BLaER1 (cell line): ENCODE data around the gene ABCD2.
"Not testable (repeated sequence)": the region's sequence is repeated elsewhere in the genome, so short reads cannot be mapped to it uniquely, and the experiment has no call there.

Experiments
- H3K27ac ChIP-seq: shearing (Covaris generic); formaldehyde crosslinking; 2 replicates; pipeline ENCODE4 v1.8.1; 2022
- H3K27me3 ChIP-seq: shearing (Covaris generic); formaldehyde crosslinking; 2 replicates; pipeline ENCODE4 v1.8.1; 2022
- H3K36me3 ChIP-seq: shearing (Covaris generic); formaldehyde crosslinking; 2 replicates; pipeline ENCODE4 v1.8.1; 2022
- H3K4me1 ChIP-seq: shearing (Covaris generic); formaldehyde crosslinking; 2 replicates; pipeline ENCODE4 v1.8.1; 2022
- H3K4me2 ChIP-seq: shearing (Covaris generic); formaldehyde crosslinking; 2 replicates; pipeline ENCODE4 v1.8.1; 2022
- H3K4me3 ChIP-seq: shearing (Covaris generic); formaldehyde crosslinking; 2 replicates; pipeline ENCODE4 v1.8.1; 2022
- H3K9ac ChIP-seq: shearing (Covaris generic); formaldehyde crosslinking; 2 replicates; pipeline ENCODE4 v1.8.1; 2022
- H3K9me3 ChIP-seq: shearing (Covaris generic); formaldehyde crosslinking; 2 replicates; pipeline ENCODE4 v1.8.1; 2022
- H4K20me1 ChIP-seq: shearing (Covaris generic); formaldehyde crosslinking; 2 replicates; pipeline ENCODE4 v1.8.1; 2022
- Cebpa-rat ChIP-seq: shearing (Covaris generic); IDR thresholded peaks from 2 replicates; pipeline ENCODE4 v1.8.1; 2022

The ABCD2 gene

GRCh38 chr12:39571351-39571750 is 48.3 kb downstream of the ABCD2 start:
- Histone ChIP-seq H3K27me3 (no peaks in the 10 kb centered on the region), H3K4me1 (no peaks in the 10 kb centered on the region), H3K27ac (no peak overlapping the region), H3K36me3 (no peaks in the 10 kb centered on the region), H3K9ac (no peak overlapping the region), H4K20me1 (no peaks in the 10 kb centered on the region), H3K4me2 (no peak overlapping the region), H3K4me3 (no peak overlapping the region), H3K9me3 (0 out of 2 replicates have a peak, but pooled peaks cover 7% of the 10 kb centered on the region)
- no peak for TF ChIP-seq Cebpa-rat

- no peak overlapping the region for H3K27ac ChIP-seq
- no peak for TF ChIP-seq Cebpa-rat
- no peaks in the 10 kb centered on the region for H4K20me1 ChIP-seq
- peaks cover 11% of the 10 kb centered on the region; the same call in 1 of the 2 replicates for H3K36me3 ChIP-seq
- no peaks in the 10 kb centered on the region for H3K4me1 ChIP-seq
- no peak overlapping the region for H3K4me2 ChIP-seq
- no peak overlapping the region for H3K9ac ChIP-seq
- H3K9me3 ChIP-seq = peaks cover 17% of the 10 kb centered on the region
- no peaks in the 10 kb centered on the region for H3K27me3 ChIP-seq
- H3K4me3 ChIP-seq = no peak overlapping the region
These were observed 66.1 kb downstream of the ABCD2 start for GRCh38 chr12:39553476-39553875.

DNA sequence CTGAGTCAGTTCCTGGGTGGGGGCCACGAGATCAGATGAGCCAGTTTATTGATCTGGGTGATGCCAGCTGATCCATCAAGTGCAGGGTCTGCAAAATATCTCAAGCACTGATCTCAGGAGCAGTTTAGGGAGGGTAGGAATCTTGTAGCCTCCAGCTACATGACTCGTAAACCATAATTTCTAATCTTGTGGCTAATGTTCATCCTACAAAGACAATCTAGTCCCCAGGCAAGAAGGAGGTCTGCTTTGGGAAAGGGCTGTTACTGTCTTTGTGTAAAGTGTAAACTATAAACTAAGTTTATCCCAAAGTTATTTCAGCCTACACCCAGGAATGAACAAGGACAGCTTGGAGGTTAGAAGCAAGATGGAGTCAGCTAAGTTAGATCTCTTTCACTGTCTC is 75.4 kb downstream of the ABCD2 start:
- not testable (repeated sequence) for H3K27ac ChIP-seq, H3K4me2 ChIP-seq, H3K9me3 ChIP-seq, H4K20me1 ChIP-seq, H3K4me1 ChIP-seq, H3K36me3 ChIP-seq, H3K27me3 ChIP-seq, H3K4me3 ChIP-seq, H3K9ac ChIP-seq

GRCh38 chr12:39541471-39541870 is 78.1 kb downstream of the ABCD2 start:
- H3K9ac ChIP-seq = no peak overlapping the region
- H3K9me3 ChIP-seq = no peaks in the 10 kb centered on the region
- H4K20me1 ChIP-seq = no peaks in the 10 kb centered on the region
- H3K4me1 ChIP-seq = no peaks in the 10 kb centered on the region
- TF ChIP-seq Cebpa-rat = no peak
- H3K4me2 ChIP-seq = no peak overlapping the region
- no peaks in the 10 kb centered on the region for H3K36me3 ChIP-seq
- H3K4me3 ChIP-seq = no peak overlapping the region
- no peak overlapping the region for H3K27ac ChIP-seq
- no peaks in the 10 kb centered on the region for H3K27me3 ChIP-seq

DNA sequence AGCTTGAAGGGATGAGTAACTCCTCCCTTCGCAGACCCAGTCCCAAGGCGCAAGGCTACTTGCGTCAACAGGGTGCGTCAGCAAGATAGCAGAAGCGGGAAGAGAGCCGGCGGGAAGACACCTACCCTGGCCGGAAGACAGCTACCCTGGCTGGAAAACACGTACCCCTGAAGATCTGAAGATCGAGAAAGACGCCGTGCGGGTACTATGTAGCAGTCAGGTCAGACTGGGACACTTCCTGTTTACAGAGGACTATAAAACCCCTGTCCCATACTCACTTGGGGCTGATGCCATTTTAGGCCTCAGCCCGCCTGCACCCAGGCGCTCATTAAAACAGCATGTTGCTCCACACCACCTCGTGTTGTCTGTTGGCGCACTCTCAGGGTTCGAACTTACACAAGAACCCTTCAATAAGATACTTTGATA is 80.9 kb downstream of the ABCD2 start:
- Histone ChIP-seq H3K4me1 (no peaks in the 10 kb centered on the region), H3K27me3 (no peaks in the 10 kb centered on the region), H3K9me3 (no peaks in the 10 kb centered on the region), H3K27ac (no peak overlapping the region), H3K4me3 (no peak overlapping the region), H4K20me1 (no peaks in the 10 kb centered on the region), H3K36me3 (no peaks in the 10 kb centered on the region), H3K9ac (no peak overlapping the region), H3K4me2 (no peak overlapping the region)
- TF ChIP-seq Cebpa-rat = no peak

DNA sequence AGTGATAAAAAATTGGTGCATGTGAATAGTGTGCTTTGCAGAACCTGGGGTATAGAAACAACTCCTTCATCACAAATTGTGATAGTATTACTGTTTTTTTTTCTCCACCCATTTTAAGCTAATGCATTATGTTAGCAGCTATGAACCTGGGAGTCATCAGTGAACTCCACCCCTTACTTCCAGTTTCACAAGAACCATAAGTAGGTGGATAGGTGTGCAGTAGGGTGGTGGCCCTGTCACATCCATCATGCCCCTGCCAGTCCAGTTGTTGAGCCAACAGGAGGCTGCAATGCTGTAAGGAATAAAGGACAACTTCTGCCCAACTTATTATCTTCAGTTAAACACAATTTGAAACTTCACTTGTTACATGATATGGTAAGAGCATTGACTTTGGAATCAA is 85.7 kb downstream of the ABCD2 start:
- TF ChIP-seq Cebpa-rat = no peak
- H3K9me3 ChIP-seq = no peaks in the 10 kb centered on the region
- H3K27ac ChIP-seq = no peak overlapping the region
- no peaks in the 10 kb centered on the region for H4K20me1 ChIP-seq
- H3K4me3 ChIP-seq = no peak overlapping the region
- no peaks in the 10 kb centered on the region for H3K36me3 ChIP-seq
- no peak overlapping the region for H3K9ac ChIP-seq
- no peak overlapping the region for H3K4me2 ChIP-seq
- H3K27me3 ChIP-seq = no peaks in the 10 kb centered on the region
- no peaks in the 10 kb centered on the region for H3K4me1 ChIP-seq

DNA sequence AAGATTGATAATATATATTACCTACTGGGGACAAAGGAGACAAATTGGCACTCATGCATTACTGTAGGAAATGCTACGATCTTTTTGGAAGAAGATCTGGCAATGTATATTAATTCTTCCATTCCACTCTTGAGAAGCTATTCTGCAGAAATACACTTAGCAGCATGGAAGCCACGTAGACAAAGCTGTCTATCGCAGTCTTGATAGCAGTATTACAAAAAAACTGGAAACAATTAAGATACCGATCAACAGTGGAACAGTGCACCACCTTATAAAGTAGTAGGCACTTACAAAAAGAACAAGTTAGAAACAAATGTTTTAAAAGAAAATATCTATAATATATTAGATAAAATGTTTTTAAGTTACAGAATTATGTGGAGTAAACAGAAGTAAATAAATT is 87.2 kb downstream of the ABCD2 start:
- Histone ChIP-seq H3K36me3 (no peaks in the 10 kb centered on the region), H4K20me1 (no peaks in the 10 kb centered on the region), H3K27ac (no peak overlapping the region), H3K4me2 (no peak overlapping the region), H3K9ac (no peak overlapping the region), H3K4me1 (no peaks in the 10 kb centered on the region), H3K27me3 (no peaks in the 10 kb centered on the region), H3K9me3 (peaks cover 3% of the 10 kb centered on the region; the same call in 1 of the 2 replicates), H3K4me3 (no peak overlapping the region)
- TF ChIP-seq Cebpa-rat = no peak

GRCh38 chr12:39526974-39527373 is 92.6 kb downstream of the ABCD2 start:
- H3K4me3 ChIP-seq = no peak overlapping the region
- no peak overlapping the region for H3K4me2 ChIP-seq
- H3K9me3 ChIP-seq = peaks cover 27% of the 10 kb centered on the region
- H3K9ac ChIP-seq = no peak overlapping the region
- no peaks in the 10 kb centered on the region for H3K27me3 ChIP-seq
- H4K20me1 ChIP-seq = no peaks in the 10 kb centered on the region
- no peak overlapping the region for H3K27ac ChIP-seq
- TF ChIP-seq Cebpa-rat = no peak
- no peaks in the 10 kb centered on the region for H3K4me1 ChIP-seq
- no peaks in the 10 kb centered on the region for H3K36me3 ChIP-seq

DNA sequence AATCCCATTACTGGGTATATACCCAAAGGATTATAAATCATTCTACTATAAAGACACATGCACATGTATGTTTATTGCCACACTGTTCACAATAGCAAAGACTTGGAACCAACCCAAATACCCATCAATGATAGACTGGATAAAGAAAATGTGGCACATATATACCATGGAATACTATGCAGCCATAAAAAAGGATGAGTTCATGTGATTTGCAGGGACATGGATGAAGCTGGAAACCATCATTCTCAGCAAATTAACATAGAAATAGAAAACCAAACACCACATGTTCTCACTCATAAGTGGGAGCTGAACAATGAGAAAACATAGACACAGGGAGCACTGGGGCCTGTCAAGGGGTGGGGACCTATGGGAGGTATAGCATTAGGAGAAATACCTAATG is 97.4 kb downstream of the ABCD2 start:
- H3K4me2 ChIP-seq, H3K9ac ChIP-seq, H3K4me3 ChIP-seq, H3K4me1 ChIP-seq, H3K27ac ChIP-seq, H3K27me3 ChIP-seq, H3K36me3 ChIP-seq, H4K20me1 ChIP-seq: not testable (repeated sequence)
- peaks cover 24% of the 10 kb centered on the region for H3K9me3 ChIP-seq

DNA sequence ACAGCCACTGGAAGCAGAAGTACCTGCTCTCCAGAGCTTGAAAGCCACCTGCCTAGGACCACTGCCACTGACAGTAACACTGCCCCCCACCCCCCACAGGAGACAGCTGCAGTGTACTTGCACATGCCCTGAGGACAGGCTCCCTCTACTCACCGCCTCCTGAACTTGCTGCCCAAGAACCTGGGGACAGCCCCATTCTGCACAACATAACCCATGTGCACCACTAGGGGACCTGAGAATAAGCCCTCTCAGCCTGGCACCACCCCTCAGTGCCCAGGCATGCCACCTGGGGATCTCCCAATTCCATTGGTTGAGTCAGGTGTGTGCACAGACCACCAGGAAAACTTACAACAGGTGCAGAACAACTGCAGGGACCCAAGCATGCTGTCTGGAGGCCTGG is 109.6 kb downstream of the ABCD2 start:
- Histone ChIP-seq H3K4me3 (no peak overlapping the region), H3K9ac (no peak overlapping the region), H3K4me1 (no peaks in the 10 kb centered on the region), H3K4me2 (no peak overlapping the region), H3K27ac (no peak overlapping the region), H3K36me3 (no peaks in the 10 kb centered on the region), H4K20me1 (no peaks in the 10 kb centered on the region), H3K9me3 (peaks cover 27% of the 10 kb centered on the region), H3K27me3 (no peaks in the 10 kb centered on the region)
- no peak for TF ChIP-seq Cebpa-rat

GRCh38 chr12:39505554-39505953 is 114.0 kb downstream of the ABCD2 start:
- H3K4me1 ChIP-seq = no peaks in the 10 kb centered on the region
- no peak overlapping the region for H3K27ac ChIP-seq
- H4K20me1 ChIP-seq = no peaks in the 10 kb centered on the region
- H3K27me3 ChIP-seq = no peaks in the 10 kb centered on the region
- no peak overlapping the region for H3K9ac ChIP-seq
- H3K9me3 ChIP-seq = peaks cover 11% of the 10 kb centered on the region
- H3K4me3 ChIP-seq = no peak overlapping the region
- TF ChIP-seq Cebpa-rat = no peak
- no peak overlapping the region for H3K4me2 ChIP-seq
- no peaks in the 10 kb centered on the region for H3K36me3 ChIP-seq
